ENCODE measurements around the gene PDIA2.
"Not testable (repeated sequence)": the region's sequence is repeated elsewhere in the genome, so short reads cannot be mapped to it uniquely, and the experiment has no call there.

PDIA2 gene

DNA sequence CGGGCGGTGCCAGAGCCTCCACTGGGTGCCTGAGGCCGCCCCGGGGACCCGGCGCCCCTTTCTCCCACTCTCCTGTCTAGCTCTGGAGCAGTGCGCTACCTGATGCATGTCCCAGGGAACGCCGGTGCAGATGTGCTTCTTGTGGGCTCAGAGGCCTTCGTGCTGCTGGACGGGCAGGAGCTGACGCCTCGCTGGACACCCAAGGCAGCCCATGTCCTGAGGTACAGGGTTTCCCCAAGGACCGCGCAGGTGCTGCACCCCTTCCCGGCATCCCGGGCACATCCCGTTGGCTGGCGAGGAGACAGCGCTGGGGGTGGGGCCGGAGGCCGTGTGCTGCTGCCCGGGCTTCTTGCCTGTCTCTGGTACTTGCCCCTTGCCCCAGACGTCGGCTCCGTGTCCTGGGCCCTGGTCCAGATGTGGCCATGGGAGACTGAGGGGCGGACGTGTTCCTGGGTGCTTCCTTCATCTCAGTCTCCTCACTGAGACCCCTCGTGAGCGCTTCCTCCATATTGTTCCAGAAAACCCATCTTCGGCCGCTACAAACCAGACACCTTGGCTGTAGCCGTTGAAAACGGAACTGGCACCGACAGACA, 19.7 kb upstream of the PDIA2 start:
- no peak for DNase-seq (ENCODE audit: low read depth, low spot score)

DNA sequence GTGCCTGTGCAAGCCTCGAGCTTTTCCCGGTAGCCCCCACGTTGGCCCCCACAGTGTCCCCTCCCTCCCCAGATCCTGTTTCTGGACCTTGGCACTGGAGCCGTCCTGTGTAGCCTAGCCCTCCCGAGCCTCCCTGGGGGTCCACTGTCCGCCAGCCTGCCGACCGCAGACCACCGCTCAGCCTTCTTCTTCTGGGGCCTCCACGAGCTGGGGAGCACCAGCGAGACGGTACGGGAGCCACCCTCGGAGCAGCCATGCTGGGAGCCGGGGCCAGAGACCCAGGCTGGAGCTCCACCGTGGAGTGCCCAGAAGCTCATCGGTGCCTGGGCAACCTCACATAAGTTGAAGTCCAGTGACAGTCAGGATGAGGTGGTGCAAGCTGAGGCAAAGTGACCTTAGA, 19.0 kb upstream of the PDIA2 start:
- DNase-seq (ENCODE audit: low read depth, low spot score): no peak

GRCh38 chr16:264440-264951, 18.5 kb upstream of the PDIA2 start:
- no peak for DNase-seq (ENCODE audit: low read depth, low spot score)

DNA sequence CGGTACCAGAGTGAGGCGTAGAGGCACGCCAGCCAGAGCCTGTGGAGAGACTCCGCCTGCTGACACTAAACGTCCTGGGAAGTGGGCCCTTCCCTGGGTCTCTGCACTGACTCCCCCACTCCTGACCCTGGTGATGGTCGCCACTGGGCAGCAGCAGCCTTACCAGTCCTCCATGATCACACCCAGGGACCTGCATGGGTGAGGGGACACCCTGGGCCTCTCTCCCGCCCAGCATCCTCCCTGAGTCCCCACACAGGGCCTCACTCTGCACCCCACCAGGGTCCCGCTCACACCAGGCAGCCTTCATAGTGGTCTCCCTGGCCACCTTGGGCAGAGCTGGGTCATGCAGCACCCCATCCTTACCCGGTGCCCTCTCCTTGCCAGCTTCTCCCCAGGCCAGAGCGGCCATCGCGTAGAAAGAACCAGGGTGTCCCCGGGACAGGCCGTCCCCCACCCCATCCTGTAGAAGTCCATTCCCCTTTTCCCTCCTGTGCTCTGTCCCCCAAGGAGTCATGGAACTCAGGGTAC, 17.9 kb upstream of the PDIA2 start:
- no peak for DNase-seq (ENCODE audit: low read depth, low spot score)

DNA sequence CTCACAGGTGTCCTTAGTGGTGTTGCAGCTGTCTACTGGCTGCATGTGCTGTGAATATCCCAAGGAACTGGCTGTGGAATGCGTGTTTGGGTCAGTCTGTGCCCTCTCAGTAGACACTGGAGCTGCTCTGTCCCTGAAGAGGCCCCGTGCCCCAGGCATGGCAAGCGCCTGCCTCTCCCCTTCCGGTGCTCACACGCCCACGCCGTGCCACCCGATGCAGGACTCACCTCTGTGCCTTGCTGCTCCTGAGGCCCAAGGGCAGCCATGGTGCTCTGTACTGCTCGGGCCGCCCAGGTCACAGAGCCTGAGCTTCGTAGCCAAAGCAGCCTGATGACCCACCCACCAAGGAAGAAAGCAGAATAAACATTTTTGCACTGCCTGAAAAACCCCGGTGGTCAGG, 17.3 kb upstream of the PDIA2 start:
- DNase-seq (ENCODE audit: low read depth, low spot score): no peak

- no peak for DNase-seq (ENCODE audit: low read depth, low spot score)
Measured at GRCh38 chr16:266258-267164, 16.5 kb upstream of the PDIA2 start.

GRCh38 chr16:267562-267961, 15.4 kb upstream of the PDIA2 start:
- not testable (repeated sequence) for DNase-seq (ENCODE audit: low read depth, low spot score)

- DNase-seq (ENCODE audit: low read depth, low spot score): no peak
Measured at GRCh38 chr16:268141-269053, 14.6 kb upstream of the PDIA2 start.

DNA sequence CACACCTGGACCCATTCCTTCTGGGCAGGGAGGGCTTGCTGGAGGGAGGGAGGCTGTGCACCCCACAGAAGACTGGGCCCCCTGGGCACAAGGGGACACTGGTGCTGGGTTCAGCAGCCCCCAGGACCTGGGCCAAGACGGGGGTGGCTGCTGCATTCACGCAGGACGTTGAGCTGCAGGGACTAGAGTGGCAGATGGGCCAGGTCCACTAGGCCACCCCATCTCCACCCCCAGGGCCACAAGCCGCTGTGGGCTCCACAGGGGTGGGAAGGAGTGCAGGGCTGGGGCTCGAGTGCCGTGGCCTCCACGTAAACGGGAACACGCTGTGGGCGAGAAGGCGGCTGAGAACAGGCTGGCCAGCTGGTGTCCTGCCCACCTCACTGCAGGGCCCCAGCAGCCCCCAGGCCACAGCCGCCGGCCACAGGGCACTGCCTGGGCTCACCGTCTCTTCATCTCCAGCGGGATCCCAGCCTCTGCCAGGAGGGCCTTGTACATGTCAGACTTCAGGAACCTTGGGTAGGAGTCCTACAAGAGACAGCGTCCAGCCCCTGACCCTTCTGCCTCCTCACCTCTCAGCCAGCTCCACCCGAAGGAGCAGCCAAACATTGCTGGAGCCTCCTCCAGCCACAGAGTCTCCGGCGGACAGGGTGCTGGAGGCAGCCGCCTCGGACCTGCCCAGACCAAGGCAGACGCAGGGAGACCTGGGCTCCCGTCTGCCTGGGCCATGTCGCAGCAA, 13.7 kb upstream of the PDIA2 start:
- DNase-seq (ENCODE audit: low read depth, low spot score): no peak

DNA sequence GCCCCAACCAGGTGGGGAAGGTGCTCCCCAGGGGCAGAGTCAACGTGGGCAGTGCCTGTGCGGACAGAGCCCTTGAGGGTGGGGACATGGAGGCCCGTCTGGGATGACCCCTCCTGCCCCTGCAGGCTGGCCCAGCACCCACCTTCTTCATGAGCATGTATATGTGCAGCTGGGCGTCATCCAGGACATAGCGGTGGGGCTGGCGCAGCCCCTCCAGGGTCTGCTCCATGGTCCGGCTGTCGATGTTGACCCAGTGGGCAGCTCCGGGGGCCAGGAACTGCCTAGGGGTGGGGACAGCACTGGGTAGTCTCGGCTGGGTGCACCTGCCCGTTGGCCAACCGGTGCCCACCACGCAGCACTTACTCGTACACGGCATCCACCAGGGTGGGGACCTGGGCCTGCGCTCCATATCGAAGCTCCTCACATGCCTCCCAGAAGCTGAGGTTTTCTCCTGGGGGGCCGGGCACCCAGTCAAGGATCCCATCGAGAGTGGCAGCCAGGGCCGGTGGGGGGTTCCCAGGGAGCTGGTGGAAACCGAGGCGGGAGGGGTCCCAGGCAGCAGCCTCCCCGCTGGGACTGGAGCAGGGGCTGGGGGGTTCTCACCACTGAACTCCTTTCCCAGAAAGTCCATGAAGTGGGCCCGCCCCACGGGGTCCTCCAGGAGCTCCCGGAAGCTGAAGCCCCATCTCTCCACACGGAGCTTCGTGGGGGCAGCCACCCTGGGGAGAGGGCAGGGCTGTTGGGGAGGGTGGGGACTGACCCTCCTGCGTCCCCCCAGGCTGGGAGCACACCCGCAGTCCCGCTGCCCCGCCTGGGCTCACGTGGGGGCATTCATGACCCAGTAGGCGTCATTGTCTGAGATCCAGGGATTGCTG, 12.3 kb upstream of the PDIA2 start:
- DNase-seq (ENCODE audit: low read depth, low spot score): no peak

- no peak for DNase-seq (ENCODE audit: low read depth, low spot score)
Measured at GRCh38 chr16:272633-273546, 10.1 kb upstream of the PDIA2 start.

DNA sequence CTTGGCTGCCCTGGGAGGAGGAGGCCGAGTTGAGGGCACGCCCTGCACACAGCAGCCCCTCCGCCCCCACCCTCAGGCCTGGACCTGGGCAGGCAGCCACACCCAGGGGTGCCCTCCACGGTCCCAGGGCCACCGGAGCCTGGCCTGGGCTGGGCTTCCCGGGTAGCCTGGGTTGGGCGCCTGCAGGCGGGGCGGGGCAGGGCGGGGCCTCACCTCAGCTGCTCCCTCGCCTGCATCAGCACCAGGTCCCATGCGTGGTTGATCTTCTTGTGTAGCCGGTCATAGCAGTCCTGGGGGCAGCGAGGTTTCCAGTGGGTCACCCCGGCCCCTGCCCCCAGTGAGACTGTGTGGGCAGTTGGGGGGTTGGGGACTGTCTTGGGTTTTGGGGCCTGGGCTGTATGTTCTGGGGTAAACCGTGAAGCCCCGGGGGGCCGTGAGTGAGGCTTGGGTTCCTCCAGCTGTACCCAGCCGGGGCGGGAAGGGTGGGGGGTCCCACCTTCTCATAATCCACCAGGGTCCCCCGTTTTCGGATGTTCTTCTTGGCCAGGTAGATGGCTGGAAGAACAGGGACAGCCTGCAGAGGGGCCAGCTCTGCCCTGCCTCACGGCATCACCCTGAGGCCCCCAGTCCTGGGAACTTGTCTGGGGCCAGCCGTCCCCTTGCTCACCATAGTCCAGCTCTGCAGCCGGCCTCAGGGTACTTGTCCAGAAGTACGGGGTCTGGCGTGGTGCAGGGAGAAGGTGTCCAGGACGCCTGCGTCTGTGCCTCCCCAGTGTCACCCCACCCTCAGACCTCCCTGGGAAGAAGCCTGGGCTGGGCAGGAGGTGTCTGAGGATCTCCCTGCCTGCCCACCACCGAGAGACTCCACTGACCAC, 9.2 kb upstream of the PDIA2 start:
- DNase-seq (ENCODE audit: low read depth, low spot score): no peak

- no peak for DNase-seq (ENCODE audit: low read depth, low spot score)
Measured at GRCh38 chr16:275041-275641, 7.8 kb upstream of the PDIA2 start.

DNA sequence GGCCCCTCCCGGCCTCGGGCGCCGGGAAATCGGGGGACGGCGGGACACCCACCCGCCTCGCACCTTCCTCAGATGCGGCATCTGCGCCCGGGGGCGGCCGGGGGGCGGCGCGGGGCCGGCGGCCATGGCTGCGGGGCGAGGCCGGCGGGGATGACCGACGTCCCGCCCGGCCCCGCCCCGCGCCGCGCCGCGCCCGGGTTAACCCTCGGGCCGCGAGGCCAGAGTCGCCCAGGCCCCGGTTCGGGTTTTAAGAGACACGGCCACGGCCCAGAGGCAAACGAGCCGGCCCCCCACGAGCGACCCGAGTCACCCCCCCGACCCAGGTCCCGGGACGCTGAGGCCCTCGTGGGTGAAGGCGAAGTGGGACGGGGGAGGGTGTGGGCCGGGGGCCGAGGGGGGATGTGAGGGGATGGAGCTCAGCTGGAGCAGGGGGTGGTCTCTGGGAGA, 7.2 kb upstream of the PDIA2 start, which contains the start of gene RGS11:
TSS of gene RGS11 (minus strand) at position 159 of the 447 bp plus-strand sequence. CDS start at position 126, 33 bp downstream.
- DNase-seq (ENCODE audit: low read depth, low spot score): no peak

- DNase-seq (ENCODE audit: low read depth, low spot score): no peak
Measured at GRCh38 chr16:276426-277077, 6.4 kb upstream of the PDIA2 start.

DNA sequence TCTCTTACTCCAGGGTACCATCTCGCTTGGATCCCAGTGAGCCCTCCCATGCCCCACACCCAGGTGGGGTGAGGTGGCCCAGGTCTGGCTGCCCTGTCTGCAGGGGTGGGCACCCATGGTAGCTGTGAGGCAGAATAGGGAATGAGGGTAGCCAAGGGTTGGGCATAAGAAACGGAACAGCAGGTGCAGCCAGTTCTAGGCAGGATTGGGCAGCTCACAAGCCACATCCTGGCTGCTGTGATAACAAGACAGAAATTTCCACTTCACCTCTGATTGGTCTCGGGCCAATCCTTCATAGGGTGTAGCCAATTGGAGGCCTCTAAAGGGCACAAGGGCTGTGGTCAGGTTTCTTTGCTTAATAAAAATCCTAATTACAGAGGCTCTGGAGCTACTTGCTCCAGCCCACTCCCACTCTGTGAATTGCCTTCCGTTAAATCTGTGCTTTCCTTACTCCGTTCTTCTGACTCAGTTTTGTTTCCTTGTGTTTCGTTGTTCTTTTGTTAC, 4.0 kb upstream of the PDIA2 start:
- DNase-seq (ENCODE audit: low read depth, low spot score): no peak

- no peak for DNase-seq (ENCODE audit: low read depth, low spot score)
Measured at GRCh38 chr16:279531-279930, 3.4 kb upstream of the PDIA2 start.

Measured in activated CD4-positive, CD25-positive, alpha-beta regulatory T cell treated with anti-CD3 and anti-CD28 coated beads, Interleukin-2, amount 50 U/mL, for 16 hours (primary cell).